Suppressor macrophage treated with lipopolysaccharide for 1 hour (primary cell): ENCODE measurements around the gene HLA-DPA1.
A peak's percentile ranks its signal among the peaks of the same experiment; 100 is the strongest.

Source experiments
- DNase-seq, 3 donors: peaks; one replicate each; pipeline ENCODE4 v3.0.0-alpha.2; 2020 to 2022

HLA-DPA1 gene

DNA sequence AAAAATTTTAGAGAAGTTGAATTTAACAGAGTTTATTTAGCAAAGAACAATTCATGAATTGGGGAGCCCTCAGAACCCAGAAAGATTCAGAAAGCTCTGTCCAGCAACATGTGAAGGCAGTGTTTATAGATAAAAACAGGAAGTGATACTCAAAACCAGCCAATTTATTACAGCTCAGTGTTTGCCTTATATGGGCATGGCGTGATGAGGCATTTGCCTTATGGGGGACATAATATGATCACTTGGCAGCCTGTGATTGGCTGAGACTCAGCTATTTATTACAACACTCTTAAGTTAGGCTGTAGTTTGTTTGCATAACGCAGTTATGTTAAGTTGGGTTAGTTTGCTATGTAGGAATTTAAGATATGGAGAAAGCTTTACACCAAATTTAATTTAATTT, 11.5 kb downstream of the HLA-DPA1 start:
- DNase-seq = peak; percentile 59 to 82 (median 64)

- peak in 1 of 3 donors; percentile 33 for DNase-seq
Measured at GRCh38 chr6:33057222-33058150, 16.0 kb downstream of the HLA-DPA1 start.

DNA sequence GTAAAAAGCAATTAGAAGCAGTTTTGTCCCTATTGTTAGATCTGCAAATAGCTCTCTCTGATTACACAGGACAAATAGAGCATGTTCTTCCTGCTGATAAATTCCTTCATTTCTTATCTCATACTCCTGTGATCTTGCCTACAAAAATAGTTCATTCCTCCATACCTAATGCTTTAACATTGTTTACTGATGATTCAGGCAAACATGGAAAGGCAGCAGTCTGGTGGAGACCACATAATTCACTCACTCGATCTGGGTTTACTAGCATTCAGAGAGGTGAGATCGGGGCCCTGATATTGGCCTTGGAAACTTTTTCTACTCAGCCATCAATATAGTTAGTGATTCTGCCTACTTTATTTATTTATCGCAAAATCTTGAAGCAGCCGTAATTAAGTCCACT, 20.2 kb downstream of the HLA-DPA1 start:
- no peak for DNase-seq

DNA sequence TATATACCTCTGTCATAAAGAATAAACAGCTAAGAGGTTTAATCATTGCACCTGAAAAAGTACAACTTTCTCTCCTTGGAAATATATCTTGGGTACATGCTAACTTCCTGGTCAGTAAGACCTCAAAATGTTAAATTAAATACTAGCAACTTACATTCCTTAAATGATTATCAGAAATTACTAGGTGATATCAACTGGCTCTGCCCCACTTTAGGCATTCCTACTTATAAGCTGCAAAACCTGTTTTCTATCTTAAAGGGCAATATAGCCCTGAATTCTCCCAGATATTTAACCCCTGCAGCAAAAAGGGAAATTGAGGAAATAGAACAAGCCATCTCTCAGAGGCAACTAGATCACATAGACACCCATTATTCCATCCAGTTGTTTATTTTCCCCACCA, 20.8 kb downstream of the HLA-DPA1 start:
- DNase-seq = no peak

GRCh38 chr6:33050014-33050810, 23.2 kb downstream of the HLA-DPA1 start:
- peak; percentile 39 to 49 (median 40) for DNase-seq

- peak; percentile 49 to 63 (median 56) for DNase-seq
Measured at GRCh38 chr6:33049323-33050013, 24.0 kb downstream of the HLA-DPA1 start.

GRCh38 chr6:33040157-33040556, 33.3 kb downstream of the HLA-DPA1 start:
- no peak for DNase-seq

GRCh38 chr6:33036535-33036934, 36.9 kb downstream of the HLA-DPA1 start:
- peak in 1 of 3 donors; percentile 19 for DNase-seq

- no peak for DNase-seq
Measured at GRCh38 chr6:33034554-33034953, 38.9 kb downstream of the HLA-DPA1 start.

DNA sequence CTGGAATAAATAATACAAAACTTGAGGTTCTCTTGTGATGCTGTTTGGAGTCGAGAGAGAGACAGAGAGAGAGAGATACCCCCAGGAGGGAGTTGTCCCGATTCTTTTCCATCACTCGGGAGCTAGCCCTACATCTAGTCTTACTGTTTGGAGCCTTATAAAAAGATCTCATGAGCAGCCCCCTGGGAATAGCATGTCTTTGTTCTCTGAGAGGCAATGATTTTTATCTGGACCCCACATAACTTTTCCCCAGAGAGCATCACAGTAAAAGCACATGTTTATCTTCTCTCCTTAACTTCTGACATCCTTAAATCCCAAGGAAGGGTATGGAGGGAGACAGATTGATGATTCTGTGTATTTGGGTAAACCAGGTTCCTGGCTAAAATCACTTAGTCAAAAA, 43.2 kb downstream of the HLA-DPA1 start:
- no peak for DNase-seq

DNA sequence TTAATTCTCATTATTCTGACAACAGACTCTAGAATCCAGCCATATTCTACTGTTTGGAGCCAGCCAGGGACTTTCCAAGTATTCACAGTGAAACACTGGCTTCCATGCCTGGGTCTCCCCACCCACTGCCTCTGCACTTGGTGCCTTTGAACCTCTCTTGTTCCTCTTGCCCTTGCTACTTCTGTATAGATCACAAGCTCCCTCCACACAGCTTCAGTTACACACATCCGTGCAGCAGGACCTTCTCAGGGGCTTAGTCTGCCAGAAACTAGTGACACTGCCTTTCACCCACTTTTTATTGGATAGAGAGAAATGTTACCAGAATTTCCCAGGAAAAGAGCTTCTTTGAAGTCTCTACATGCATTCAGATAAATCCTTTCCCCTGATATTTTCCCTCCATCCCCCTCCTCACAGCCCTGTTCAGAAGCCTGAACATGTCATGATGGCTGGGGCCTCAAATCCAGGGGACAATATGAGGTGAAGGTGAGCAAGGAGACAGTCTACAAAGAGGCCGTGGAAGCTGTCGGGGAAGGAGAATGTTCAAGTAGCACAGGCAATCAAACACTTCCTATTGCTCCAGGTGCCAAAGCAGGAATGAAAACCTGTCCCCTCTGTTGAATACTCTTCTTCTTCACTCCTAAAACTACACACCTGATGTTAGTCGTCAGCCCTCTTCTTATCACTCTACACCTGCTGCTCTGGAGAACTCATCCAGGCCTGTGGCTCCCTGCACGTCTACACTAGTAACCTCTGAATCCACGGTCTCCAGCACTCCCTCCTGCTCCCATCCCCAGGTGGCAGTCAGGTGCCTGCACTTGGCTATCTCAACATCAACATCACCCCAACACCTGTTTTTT, 43.9 kb downstream of the HLA-DPA1 start:
- DNase-seq = peak; percentile 93 to 97 (median 95)

DNA sequence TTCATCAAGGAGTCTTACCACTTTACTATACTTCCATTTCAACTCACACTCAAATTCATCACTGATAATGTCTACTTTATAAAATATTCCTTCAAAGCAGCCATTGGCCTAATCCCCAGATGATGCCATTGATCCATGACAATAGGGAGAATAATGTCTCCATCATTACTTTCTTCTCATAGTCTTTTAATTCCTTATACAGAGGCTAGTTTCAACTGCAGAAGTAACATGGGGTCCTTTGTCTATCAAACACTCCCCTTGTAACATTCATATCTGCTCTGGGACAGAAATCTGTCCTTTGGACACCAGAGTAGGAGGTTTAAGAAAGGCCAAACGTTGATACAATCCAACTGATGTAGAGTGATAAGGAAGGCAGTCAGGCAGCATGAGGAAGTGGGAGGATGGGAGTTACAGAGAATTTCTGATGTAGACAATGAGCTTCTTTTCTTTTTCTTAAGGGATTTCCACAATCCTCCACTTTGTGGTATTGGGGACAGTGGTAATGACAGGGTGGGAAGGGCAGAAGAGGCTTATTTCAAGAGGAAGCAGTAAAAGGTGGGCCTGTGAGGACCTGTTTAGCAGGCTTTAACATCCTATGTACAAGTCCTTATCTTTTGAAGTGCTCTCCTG, 45.1 kb downstream of the HLA-DPA1 start:
- peak in 1 of 3 donors; percentile 47 for DNase-seq

GRCh38 chr6:33024521-33024920, 48.9 kb downstream of the HLA-DPA1 start:
- no peak for DNase-seq

GRCh38 chr6:33023536-33023935, 49.9 kb downstream of the HLA-DPA1 start:
- no peak for DNase-seq

- DNase-seq = no peak
Measured at GRCh38 chr6:33021917-33022316, 51.5 kb downstream of the HLA-DPA1 start.

GRCh38 chr6:33019372-33019771, 54.1 kb downstream of the HLA-DPA1 start:
- DNase-seq = no peak

DNA sequence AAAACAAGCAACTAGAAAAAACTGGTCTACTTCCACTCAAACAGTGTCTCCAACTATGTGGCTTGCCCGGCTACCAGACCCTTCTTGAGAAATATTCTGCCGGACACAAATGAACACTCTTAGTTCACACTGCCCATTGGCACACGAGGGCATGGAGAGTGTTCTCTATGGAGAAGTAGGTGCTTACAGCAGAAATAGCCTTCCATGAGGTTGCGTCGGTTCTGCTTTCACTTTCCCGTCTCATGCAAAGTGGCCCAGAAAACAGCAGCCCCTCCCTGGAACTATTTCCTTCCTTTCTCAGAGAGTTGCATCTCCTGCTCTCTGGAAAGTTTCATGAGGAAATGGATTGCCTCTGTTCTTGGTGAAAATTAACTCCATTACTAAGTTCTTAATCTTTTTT, 54.5 kb downstream of the HLA-DPA1 start:
- DNase-seq = peak; percentile 89 to 97 (median 94)

DNA sequence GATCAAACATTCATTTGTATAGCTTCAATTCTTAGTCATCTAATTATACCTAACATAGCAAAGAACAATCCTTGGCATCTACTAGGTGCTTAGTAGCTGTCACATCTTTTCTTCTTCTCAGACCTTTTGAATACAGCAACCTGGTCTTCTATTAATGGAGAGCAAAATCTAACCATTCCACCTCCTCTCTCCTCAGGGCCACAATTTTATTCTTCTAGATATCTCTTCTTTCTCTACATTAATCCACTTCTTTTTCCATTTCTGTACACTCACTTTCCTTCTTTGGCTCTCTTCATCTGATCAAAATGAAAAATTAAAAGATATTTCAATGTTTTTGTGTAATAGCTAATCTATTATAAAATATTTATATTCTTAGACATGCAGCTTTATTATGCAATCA, 55.0 kb downstream of the HLA-DPA1 start:
- no peak for DNase-seq

DNA sequence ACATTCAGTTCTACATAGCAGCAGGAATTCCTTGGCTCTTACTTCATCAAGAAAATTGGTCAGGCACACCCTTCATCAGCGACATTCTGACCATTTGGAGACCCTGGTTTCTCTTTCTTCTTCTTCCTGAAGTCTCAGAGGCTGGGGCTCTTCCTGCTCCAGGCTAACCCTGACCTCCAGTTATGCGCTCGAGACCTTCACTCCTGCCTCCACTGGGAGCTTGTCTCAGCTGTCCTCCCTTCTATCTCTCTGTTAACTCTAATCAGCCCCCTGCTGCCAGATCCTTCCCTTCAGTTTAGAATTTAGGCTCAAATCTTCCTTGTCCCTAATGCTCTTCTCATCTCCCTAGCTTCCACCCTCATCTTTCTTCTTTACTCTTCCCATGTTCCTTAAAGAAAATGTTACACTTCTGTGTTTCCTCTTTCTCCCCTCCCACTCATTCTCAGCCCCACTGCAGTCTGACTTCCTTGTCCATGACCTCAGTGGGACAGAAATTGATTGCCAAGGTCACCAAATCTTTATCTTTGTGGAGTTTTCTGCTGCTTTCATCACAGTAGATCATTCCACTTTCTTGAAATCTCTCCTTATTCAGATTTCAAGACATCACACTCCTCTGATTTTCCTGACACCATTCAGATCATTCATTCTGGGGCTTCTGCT, 55.6 kb downstream of the HLA-DPA1 start:
- peak; percentile 78 to 85 (median 80) for DNase-seq

DNA sequence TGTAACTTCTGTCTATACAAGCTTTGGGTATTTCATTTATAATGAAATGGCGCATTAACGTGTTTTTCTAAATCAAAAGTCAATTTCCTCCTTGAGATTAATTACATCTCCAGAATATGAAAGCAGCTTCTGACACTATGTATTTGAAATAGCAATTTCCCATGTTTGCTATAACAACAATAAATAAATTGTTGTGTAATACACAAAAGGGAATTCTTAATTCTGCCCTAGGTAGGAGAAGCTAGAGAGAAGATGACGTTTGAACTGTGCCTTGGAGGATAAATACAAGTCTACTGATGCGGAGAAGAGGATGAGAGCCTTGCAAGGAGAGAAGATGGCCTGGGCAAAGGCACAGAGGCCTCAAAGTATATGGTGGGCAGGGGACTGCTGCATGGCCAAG, 56.4 kb downstream of the HLA-DPA1 start:
- DNase-seq = no peak

DNA sequence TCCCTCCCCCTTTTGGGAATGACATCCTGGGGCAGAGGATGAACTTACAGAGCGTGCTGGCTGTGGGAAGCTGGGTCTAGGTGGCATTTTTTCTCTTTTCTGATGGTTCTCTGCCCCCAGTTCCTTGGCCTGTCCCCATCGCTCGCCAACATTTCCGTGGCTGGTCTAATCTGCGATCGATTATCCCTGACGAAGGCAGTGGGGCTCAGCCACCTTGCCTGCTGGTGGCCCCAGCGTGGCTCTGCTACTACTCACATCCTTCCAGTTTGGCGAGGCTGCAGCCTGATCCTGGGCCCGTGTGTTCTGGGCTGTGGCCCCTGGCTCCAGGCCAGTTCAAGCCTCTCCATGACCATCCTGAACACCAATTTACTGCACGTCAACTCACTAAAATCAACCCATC, 57.7 kb downstream of the HLA-DPA1 start:
- DNase-seq = no peak
